Astrocyte (in vitro differentiated cells and primary cell): ENCODE measurements around the gene MGAT3.

ENCODE experiments used
- EZH2 ChIP-seq: IDR thresholded peaks from 2 replicates; pipeline ENCODE4 v1.6.1; 2012; ENCODE audit warnings: mild to moderate bottlenecking, low read length, inconsistent platforms; ENCODE audit not compliant: insufficient read depth
- TF ChIP-seq, protein P1 (sequence below): IDR thresholded peaks from 2 replicates; pipeline ENCODE4 v1.5.1; 2011; ENCODE audit warnings: low read depth, mild to moderate bottlenecking, inconsistent platforms, low read length, moderate library complexity; ENCODE audit not compliant: insufficient read depth

DNA sequence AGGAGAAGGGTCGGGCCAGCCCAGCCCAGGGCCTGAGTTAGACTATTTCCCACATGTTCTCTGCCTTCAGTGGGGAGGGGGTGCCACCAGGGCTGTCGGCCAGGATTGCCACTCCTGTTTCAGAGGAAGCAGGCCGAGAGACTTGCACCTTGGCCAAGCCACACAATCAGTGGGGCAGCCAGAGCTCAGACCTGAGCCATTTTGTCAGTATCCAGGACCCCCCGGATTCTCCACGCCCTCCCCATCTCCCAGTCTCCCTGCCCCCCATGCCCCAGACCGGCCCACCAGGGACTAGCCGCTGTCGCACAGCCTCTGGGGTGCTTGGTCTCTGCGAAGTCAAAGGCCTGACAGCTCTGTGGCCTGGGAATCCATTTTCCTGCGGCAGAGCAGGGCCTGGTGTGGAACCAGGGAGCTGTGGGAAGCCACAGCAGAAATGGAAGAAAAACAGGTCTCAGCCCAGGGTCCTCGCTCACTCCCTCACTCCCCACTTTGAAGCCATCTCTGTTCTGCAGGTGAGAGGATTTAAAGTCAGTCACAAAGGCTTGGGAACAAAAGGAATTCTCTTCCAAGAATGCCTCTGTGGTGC lies 25.5 kb upstream of the MGAT3 start:
- TF ChIP-seq, protein P1, sequence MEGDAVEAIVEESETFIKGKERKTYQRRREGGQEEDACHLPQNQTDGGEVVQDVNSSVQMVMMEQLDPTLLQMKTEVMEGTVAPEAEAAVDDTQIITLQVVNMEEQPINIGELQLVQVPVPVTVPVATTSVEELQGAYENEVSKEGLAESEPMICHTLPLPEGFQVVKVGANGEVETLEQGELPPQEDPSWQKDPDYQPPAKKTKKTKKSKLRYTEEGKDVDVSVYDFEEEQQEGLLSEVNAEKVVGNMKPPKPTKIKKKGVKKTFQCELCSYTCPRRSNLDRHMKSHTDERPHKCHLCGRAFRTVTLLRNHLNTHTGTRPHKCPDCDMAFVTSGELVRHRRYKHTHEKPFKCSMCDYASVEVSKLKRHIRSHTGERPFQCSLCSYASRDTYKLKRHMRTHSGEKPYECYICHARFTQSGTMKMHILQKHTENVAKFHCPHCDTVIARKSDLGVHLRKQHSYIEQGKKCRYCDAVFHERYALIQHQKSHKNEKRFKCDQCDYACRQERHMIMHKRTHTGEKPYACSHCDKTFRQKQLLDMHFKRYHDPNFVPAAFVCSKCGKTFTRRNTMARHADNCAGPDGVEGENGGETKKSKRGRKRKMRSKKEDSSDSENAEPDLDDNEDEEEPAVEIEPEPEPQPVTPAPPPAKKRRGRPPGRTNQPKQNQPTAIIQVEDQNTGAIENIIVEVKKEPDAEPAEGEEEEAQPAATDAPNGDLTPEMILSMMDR: no peak
- no peak for TF ChIP-seq EZH2
